ENCODE data around the gene TTC28.
"Not testable (repeated sequence)": the region's sequence is repeated elsewhere in the genome, so short reads cannot be mapped to it uniquely, and the experiment has no call there.

The TTC28 gene

DNA sequence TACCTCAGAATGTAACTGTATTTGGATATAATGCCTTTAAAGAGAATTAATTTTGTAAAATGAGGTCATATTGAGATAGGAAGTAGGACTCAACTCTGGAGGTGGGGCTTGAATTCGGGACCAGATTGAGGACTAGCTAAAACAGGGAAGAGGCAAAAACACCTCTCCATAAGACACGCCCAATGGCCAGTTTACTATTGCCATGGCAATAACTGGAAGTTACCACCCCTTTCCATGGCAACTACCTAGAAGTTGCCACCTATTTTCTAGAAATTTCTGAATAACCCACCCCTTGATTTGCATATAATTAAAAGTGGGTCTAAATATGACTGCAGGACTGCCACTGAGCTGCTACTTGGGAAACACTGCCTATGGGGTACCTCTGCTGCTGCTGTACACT lies 206.4 kb downstream of the TTC28 start:
- TF ChIP-seq, protein P1, sequence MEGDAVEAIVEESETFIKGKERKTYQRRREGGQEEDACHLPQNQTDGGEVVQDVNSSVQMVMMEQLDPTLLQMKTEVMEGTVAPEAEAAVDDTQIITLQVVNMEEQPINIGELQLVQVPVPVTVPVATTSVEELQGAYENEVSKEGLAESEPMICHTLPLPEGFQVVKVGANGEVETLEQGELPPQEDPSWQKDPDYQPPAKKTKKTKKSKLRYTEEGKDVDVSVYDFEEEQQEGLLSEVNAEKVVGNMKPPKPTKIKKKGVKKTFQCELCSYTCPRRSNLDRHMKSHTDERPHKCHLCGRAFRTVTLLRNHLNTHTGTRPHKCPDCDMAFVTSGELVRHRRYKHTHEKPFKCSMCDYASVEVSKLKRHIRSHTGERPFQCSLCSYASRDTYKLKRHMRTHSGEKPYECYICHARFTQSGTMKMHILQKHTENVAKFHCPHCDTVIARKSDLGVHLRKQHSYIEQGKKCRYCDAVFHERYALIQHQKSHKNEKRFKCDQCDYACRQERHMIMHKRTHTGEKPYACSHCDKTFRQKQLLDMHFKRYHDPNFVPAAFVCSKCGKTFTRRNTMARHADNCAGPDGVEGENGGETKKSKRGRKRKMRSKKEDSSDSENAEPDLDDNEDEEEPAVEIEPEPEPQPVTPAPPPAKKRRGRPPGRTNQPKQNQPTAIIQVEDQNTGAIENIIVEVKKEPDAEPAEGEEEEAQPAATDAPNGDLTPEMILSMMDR (IDR thresholded peaks at IDR 0.05; ENCODE audit: borderline replicate concordance, insufficient read depth, low read depth, low read length): no peak
- H3K4me3 ChIP-seq (ENCODE audit: low read depth, low read length): no peak overlapping the region

DNA sequence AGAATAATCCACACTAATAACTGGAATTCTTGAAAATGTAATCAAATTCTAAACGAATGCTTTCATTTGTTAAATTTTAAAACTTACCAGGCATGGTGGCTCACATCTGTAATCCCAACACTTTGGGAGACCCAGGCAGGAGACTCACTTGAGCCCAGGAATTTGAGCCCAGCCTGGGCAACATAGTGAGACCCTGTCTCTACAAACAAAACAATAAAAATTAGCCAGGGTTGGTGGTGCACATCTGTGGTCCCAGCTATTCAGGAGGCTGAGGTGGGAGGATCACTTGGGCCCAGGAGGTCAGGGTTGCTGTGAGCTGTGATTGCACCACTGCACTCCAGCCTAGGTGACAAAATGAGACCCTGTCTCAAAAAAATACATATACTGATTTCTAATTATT lies 212.6 kb downstream of the TTC28 start:
- not testable (repeated sequence) for H3K4me3 ChIP-seq (ENCODE audit: low read depth, low read length)

DNA sequence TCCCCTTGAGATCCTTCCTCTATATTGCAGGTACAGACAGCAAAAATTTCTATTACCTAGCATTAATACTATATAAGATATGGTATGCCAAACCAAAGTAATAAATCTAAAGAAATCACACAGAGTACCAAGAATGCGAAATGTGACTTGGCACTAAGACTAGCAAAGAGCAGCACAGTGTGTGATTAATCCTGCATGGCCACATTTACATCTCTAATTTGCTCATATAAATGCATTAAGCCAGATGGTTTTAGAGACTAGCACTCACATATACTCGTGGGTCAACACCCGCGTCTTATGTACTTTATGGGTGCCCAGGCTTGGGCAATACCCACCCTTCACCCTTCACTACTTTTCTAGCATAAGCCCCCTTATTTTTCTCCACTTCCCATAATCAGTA lies 213.2 kb downstream of the TTC28 start:
- no peak overlapping the region for H3K4me3 ChIP-seq (ENCODE audit: low read depth, low read length)
- TF ChIP-seq, protein P1 (IDR thresholded peaks at IDR 0.05; ENCODE audit: borderline replicate concordance, insufficient read depth, low read depth, low read length): no peak

DNA sequence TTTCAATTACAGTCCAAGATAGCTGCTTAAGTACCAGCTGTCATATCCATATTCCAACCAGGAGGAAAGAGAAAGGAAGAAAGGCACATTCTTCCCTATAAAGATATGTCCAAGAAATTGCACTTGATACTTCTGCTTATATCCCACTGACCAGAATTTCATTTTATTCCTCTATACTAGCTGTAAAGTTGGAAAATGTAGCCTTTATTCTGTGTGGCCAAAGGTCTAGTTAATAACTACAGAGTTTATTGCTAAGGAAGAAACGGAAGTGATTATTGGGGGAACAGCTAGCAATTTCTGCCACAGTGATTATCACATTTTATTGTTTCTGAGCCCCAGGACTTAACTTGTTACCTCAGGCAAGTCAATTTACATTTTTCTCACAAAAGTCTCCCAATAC lies 213.8 kb downstream of the TTC28 start:
- no peak overlapping the region for H3K4me3 ChIP-seq (ENCODE audit: low read depth, low read length)
- TF ChIP-seq, protein P1 (IDR thresholded peaks at IDR 0.05; ENCODE audit: borderline replicate concordance, insufficient read depth, low read depth, low read length): no peak

DNA sequence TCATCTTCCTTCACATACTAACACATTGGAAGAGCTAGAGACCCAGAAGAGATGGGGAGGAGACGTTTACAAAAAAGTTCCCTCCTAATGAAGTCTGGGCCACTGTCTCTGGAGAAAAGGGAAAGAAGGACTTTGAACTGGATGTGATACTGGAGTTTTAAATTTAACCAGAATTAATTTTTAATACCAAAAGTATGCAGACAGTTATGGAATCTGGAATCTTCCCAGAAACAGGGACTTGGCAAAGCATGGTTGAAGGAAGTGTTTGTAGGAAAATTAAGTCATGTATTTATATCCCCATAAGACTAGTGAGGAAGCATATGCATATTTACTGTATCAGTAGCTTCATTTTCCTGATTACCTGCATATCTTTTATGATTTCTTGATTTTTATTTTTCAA lies 215.5 kb downstream of the TTC28 start:
- TF ChIP-seq, protein P1 (IDR thresholded peaks at IDR 0.05; ENCODE audit: borderline replicate concordance, insufficient read depth, low read depth, low read length): no peak
- no peak overlapping the region for H3K4me3 ChIP-seq (ENCODE audit: low read depth, low read length)

DNA sequence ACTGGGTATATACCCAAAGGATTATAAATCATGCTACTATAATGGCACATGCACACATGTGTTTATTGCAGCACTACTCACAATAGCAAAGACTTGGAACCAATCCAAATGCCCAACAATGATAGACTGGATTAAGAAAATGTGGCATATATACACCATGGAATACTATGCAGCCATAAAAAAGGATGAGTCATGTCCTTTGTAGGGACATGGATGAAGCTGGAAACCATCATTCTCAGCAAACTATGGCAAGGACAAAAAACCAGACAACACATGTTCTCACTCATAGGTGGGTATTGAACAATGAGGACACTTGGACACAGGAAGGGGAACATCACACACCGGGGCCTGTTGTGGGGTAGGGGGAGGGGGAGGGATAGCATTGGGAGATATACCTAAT lies 216.2 kb downstream of the TTC28 start:
- H3K4me3 ChIP-seq (ENCODE audit: low read depth, low read length): not testable (repeated sequence)

DNA sequence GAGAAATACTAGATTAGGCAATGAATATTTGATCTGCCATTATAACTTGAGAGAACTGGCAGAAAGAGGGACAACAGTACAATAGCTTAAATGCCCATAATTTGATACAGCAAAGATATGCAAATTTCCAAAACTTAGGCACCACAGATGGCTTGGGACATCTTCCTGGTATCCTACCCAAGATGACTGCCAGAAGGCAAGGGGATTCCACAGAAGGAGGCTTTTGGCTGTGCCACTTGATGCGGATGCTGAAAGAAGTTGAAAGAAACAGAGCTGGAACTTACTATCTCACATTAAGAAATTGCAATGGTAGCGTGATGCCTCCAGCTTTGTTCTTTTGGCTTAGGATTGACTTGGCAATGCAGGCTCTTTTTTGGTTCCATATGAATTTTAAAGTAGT lies 216.7 kb downstream of the TTC28 start:
- TF ChIP-seq, protein P1 (IDR thresholded peaks at IDR 0.05; ENCODE audit: borderline replicate concordance, insufficient read depth, low read depth, low read length): no peak
- H3K4me3 ChIP-seq (ENCODE audit: low read depth, low read length): no peak overlapping the region

DNA sequence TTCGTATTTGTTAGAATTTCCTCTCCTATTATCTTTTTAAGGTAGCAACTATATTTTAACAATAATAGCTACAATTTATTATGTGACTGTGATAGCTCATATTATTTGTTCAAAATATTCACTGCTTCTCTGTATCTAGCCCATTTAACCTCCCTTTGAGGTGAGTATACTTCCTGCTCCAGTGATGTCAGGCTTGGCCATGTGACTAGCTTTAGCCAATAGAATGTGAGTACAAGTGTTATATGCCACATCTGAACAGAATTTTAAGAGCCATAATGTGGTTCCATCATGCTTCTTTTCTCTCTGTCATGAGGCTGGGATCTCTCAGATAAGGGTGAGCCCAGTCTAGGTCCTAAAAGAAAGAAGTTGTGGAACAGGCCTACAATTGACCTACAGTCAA lies 217.6 kb downstream of the TTC28 start:
- TF ChIP-seq, protein P1 (IDR thresholded peaks at IDR 0.05; ENCODE audit: borderline replicate concordance, insufficient read depth, low read depth, low read length): no peak
- H3K4me3 ChIP-seq (ENCODE audit: low read depth, low read length): no peak overlapping the region

Data from GM12875 (cell line).